Astrocyte of the hippocampus (primary cell): ENCODE data around the gene RNF157.
"Not testable (repeated sequence)": the region's sequence is repeated elsewhere in the genome, so short reads cannot be mapped to it uniquely, and the experiment has no call there.

Source experiments
- DNase-seq: peaks from one replicate; pipeline ENCODE4 v3.0.0; 2011; ENCODE audit warnings: low read depth, low spot score

Gene RNF157

DNA sequence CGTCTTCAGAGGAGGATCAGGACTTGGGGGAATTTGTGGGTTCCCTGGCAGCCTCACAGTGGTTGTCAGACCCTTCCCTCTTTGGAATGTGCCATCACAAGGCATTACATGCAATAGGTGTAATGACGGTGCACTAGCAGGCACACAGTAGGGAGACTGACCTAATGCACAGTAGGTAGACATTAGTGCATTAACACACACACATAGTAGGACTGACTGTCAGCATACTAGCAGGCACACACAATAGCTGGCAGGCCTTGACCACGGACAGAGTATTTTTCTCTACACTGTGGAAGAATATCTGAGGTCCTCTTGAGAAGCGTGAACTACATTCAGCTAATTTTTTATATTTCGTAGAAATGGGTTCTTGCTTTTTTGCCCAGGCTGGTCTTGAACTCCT is 14.0 kb upstream of the RNF157 start:
- DNase-seq = no peak

DNA sequence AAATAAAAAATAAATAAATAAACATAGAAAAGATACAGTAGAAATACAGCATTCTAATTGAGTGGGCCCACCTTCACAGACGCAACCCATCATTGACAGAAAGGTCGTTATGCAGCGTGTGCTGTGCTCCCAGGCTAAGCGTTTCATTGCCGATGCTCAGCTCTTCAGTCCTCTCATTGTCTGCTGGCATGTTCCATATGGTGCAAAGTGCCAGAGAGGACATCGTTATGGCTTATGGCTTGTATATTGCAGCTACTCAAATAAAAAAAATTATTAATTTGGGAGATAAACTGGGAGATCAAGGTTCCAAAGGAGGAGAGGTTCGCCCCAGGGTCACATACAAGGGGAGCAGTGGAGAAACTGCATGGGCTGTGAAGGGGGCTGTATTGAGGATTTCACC is 13.5 kb upstream of the RNF157 start:
- no peak for DNase-seq

DNA sequence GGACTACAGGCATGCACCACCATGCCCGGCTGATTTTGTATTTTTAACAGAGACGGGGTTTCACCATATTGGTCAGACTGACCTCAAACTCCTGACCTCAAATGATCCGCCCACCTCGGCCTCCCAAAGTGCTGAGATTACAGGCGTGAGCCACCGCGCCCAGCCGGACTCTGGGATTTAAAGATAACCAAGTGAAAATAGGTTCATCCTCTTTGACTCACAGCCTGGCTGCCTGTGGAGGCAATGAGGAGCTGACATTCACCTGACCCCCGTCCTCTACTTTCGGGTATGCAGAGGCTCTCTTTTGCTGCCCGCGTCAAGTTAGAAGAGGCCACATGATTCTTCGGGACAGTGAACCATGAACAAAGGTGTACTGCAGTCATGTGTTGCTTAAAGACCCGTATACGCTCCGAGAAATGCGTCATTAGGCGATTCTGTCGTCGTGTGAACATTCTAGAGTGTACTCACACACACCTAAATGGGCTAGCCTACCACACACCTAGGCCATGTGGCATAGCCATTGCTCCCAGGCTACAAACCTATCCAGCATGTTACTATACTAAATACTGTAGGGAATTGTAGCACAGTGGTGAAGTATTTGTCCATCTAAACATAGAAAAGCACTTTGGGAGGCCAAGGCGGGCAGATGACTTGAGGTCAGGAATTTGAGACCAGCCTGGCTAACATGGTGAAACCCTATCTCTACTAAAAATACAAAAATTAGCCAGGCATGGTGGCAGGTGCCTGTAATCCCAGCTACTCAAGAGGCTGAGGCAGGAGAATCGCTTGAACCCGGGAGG is 12.9 kb upstream of the RNF157 start:
- not testable (repeated sequence) for DNase-seq

DNA sequence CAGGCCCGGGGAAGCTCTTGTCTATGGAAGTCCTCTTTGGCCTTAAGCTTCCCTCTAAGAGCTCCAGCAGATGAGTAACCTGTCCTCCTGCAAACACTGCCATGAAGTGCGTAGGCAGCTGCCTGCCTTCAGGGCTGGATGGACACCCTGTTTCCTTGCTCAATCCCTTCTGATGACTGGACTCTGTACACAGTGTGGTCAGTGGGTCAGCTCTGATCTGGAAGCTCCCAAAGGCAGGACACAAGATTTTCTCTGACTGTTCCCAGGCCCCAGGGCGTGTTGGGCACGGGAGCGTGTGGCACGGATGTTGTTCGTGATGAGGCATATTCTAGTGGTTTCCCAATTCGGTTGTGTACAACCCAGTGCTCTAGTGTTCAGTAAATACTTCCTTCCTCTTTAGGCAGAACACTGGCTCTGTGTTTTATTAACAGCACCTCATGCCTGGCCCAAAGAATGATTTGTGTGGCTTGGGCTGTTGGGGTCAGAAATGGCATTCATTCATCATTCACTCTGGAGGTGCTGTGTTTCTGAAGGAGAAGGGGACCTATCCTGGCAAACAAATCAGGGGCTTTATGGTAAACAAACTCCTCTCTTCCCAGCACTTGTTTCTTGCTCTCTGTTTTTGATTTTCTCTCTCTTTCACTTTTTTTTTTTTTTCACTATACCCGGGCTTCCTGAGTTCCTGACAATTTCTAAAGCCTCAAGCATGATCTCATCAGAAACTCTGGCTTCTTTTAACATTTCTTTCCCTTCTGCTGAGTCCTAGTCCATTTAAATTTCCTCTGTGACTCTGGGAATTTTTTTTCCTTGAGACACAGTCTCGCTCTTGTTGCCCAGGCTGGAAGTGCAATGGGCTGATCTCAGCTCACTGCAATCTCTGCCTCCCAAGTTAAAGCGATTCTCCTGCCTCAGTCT is 12.0 kb upstream of the RNF157 start:
- DNase-seq = no peak

DNA sequence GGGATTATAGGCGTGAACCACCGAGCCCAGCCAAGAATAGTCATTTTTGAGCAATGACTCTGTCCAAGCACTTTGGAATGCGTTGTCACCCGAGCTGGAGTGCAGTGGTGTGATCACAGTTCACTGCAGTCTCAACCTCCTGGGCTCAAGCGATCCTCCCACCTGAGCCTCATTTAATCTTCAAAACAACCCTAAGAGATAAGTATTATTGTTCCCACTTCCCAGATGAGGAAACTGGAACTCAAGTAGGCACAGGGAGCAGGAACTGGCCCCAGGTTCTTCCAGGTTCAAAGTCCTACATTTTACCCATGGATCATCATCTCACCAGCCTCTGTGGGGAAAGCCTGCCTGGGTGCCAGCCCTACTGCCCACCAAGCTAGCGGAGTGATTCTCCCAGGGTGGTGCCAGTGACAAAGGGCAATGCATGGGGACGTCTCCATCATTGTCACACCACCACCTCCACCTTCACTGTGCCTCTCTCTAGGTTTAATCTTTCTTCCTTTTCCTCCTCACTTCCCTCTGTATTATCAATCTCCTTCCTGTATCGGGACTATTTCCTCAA is 11.3 kb upstream of the RNF157 start:
- DNase-seq = no peak

DNA sequence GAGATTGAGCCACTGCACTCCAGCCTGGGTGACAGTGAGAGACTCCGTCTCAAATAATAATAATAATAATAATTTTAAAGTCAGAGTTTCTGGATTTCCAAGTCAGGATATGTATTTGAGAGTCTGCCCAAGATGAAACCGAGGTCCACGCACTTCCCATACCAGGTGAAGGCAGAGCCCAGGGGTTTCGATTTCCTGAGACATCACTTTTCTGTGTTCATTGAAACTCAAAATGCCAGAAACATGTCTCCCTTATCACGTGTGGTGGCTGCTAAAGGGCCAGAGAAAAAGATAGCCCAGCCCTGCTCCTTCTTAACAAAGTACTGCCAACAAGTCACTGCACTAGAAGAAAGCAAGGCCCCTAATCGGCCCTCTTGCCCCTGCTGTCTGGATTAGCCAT is 9.8 kb upstream of the RNF157 start:
- no peak for DNase-seq

DNA sequence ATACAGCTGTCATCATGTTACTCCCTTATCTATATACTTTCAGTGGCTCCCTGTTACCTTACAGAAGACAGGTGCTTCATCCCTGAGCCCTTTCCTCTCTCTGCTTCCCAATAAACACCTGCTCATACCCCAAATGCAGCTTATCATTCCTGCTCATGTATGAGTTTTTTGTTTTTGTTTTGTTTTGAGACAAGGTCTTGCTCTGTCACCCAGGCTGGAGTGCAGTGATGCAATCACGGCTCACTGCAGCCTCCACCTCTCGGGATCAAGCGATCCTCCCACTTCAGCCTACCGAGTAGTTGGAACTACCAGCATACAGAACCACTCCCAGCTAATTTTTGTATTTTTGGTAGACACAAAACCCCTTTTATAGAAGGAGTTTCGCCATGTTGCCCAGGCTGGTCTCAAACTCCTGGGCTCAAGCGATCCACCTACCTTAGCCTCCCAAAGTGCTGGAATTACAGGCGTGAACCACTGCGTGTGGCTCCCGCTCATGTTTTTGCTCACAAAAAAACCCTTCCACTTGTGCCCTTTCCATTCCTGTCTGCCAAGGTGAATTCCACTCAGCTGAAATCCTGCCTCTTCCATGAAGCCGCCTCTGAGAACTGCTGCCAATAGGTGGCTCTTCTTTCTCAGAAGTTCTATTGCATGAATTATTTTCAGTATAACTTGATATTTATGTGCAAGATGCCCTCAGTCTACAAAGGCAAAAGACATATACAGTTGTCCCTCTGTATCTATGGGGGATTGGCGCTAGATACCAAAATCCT is 7.9 kb upstream of the RNF157 start:
- no peak for DNase-seq

DNA sequence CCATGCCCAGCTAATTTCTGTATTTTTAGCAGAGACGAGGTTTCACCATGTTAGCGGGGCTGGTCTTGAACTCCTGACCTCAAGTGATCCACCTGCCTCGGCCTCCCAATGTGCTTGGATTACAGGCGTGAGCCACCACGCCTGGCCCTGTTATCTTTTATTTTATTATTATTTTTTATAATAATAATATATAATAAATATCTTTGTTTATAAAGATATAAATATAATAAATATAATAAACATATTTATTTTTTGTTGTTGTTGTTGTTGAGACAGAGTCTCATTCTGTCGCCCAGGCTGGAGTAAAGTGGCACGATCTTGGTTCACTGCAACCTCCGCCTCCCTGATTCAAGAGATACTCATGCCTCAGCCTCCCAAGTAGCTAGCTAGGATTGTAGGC is 7.0 kb upstream of the RNF157 start:
- DNase-seq = no peak

DNA sequence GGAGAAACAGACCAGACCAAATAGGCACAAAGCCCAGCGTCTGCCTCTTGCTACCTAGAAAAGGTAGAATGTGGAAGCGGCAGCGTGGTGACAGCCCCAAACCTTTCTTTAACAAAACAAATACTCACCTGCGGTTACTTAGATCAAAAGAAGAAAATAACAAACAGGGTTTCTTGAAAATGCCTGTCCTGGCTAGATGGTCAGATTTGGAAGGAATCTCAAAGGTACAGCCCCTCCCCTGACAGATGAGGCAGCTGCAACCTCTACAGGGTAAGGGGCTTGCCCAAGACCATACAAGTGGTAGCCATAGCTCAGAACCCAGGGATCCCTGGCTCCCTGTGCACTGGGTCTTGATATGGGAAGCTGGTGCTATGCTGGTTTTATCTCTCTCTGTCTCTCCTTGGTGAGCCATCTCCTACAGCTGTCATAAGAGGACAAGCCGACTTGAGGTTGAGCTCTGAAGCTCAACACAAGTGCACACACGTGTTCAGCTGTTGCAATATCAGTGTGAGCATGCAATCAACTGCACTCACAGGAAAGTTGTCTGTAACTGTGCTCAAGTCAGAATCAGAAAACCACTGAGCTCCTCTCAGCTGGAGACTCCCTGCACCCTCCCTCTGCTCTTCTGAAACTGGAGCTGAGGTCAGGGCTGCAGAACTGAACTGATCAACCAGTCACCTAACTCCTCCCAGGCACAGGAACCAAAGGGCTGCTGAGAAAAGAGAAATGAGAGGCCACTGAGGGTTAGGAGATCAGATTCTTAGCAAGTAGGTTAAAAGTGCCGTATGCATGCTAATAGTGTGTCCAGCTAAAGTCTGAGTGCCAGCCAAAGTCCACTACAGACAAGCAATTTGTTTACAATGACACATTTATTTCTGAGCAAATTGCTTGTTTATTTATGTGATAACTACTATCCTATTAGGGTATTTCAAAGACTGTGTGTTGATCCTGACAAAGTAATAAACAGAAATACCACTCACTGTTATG is 6.1 kb upstream of the RNF157 start:
- no peak for DNase-seq

DNA sequence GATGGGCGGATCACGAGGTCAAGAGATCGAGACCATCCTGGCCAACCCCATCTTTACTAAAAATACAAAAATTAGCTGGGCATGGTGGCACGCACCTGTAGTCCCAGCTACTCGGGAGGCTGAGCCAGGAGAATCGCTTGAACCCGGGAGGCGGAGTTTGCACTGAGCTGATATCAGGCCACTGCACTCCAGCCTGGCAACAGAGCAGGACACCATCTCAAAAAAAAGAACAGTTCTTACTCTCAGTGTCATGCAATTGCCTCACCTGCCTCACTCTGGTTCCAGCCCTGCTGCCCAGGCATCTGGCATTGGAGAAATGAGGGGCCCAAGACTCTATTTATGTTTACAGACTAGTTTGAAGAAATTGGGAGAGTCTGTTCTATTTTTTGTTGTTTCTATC is 4.4 kb upstream of the RNF157 start:
- not testable (repeated sequence) for DNase-seq

DNA sequence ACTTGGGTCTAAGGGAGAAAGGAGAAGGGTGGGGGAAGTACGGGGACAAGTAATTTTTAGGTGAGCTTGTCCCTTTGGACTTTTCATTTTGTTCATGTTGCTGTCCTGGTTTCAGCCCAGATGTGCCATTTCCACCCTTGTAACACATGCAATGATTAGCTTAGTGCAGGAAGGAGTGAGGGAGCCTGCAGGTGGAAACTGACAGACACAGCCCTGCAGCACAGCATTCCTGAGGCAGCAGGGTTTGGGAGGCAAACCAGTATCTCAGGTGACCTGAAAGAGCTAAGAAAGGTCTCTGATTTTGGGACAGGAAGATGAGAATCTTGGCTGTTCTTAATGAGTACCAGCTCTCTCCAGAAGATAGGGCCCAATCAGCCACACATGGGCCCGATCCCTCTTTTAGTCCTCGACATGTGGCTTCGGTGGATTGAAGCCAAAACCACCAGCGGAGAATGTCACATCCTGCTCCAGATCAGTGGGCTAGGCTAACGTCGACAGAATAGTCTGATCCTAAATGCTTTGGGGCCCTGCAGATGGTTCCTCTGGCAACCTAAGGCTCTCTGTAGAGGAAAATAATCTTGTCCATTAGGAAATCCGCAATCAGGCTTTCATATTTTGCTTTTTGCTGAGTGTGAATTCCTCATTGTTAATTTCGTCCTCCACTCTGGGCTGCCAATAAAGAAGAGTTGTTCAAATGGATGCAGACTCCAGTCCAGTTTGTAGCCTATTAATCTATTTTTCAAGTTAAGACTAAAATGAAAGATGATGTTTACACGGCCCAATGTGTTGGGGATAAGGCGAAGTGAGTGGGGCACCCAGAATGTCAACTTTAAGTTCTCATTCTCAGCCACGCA is 3.8 kb upstream of the RNF157 start:
- no peak for DNase-seq

DNA sequence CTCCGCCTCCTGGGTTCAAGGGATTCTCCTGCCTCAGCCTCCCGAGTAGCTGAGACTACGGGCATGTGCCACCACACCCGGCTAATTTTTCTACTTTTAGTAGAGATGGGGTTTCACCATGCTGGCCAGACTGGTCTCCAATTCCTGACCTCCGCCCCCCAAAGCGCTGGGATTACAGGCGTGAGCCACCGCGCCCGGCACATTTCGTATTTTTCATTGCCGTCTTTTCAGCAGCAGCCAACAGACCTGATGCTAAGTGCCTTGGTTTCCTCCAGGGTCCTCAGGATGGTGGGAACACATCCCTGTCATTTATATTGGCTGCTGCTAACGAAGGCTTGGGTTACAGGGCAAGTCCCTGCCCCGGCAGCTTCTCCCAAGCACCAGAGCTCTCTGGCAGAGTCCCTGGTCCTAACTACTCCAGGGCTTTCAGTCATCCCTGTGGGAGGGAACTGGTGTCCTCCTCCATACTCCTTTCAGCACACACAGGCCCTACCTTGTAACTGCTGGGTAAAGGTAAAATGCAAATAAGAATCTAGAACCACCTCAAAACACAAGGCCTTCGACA is 1.5 kb upstream of the RNF157 start:
- DNase-seq = no peak

DNA sequence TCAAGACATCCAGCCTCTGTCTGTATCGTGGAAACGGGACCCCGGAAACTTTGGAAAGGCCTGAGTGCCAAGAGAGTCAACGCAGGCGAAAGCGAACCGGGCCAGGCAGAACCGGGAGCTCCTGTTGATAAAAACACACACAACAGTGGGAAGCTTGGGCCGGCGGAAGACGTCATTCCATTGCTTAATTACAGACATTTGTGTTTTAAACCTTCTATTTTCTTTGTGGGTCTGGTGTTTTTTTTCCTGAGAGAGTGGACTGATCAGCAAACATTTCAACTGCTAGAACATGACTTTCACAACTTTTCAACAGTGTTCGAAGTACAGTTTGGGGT is 878 bp upstream of the RNF157 start:
- no peak for DNase-seq

DNA sequence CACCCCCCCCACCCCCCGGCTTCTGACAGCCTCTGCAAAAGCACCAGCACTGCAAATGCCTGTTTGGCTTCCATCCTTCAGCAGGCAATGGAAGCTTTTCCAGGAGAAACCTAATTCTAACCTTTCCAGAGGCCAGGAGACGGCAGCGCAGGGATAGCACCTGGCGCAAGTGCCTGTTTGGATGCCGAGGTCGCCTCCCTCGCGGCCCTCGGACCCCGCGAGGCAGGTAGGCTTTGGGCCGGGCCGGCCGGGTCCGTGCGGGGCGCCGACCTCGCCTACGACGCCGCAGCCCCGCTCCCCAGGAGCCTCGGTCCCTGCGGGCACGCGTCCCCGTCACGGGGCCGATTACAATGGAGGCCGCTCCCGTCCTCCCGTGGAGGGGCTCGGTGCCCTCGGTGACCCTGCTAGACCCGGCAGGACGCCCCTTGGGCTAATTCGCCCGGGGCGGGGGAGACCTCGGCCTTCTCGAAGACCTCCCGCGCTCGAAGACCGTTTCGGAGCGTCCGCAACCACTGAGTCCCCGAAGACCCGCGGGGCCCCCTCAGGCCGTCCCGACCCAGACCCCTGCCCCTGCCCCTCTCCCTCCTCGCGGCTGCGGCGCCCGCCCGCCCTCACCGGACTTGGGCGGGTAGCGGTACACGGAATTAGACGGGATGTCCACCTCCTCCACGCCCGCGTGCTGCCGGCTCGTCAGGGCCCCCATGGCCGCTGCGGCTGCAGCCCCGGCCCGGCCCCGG is 587 bp downstream of the RNF157 start:
- peak; percentile 11 for DNase-seq

DNA sequence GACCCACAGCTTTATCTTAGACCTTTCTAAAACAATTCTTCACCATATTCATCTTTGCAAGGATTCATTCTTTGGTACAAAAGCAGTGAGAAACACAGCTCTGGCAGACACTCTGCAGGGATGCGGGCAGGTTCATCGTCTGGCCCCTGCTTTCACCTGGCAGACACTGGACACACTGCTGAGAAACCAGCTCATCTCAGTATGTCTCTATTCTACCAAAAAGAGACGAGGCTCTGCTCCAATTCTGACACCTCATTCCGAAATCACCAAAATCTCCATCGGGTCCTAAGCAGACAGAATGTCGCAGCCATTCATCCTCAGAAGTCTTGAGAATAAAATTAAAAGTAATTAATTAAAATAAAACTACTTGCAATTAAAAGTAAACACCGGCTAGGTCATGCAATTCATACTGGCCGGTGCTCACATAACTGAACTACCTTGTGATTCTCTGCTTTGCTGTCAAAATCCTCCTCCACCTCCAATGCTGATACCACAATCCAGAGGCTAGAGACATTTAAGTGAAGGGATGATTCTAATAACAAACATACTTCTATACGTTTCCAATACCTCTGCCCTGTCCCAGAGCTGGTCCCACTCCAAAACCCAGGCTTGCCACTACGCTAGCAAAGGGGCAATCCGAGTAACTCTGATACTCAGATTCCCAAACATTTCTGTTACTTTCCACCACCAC is 1.3 kb downstream of the RNF157 start:
- no peak for DNase-seq

DNA sequence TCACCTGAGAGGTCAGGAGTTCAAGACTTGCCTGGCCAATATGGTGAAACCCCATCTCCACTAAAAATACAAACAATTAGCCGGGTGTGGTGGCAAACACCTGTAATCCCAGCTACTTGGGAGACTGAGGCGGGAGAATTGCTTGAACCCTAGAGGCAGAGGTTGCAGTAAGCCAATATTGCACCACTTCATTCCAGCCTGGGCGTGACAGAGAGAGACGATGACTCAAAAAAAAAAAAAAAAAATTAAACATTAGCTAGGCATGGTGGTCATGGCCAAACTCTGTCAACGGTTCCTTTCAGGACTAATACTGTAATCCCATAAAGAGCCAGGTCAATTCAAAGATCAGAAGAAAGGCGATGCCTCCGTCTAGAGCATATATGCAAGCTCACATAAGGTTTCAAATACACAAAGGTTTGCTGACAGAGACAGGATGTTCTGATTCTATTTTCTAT is 2.4 kb downstream of the RNF157 start:
- DNase-seq = no peak

DNA sequence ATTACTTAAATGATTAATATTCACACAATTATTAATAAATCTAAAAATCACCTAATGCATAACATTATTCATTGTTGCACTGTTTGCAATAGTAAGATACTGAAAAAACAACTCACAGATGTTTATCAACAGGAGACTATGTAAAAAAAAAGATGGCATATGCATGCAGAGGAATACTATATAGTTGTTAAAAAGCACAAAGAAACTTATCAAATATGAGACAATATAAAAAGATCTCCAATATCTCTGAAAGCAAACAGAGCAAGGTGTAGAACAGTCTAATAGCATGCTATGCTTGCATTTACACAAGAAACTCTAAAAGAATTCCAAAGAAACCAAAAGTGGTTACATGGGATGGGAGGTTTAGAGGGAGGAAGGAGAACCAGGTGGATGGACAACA is 3.7 kb downstream of the RNF157 start:
- DNase-seq = no peak

DNA sequence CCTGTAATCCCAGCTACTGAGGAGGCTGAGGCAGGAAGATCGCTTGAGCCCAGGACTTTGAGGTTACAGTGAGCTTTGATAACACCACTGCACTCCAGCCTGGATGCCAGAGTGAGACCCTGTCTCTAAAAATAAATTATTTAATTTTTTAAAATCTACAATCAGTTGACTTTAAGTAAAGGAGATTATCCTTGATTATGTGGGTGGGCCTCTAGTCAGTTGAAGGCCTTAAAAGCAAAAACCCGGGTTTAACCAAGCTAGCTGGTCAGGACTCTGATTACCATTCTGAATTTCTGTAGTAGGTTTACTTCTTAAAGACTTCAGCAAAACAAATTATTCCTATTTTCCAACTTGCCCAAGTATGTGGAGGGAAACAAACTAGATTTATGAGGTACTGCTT is 4.4 kb downstream of the RNF157 start:
- no peak for DNase-seq
